Fibroblast of skin of abdomen (primary cell): Measurements from ENCODE around the gene IDH2.
"Not testable (repeated sequence)": the region's sequence is repeated elsewhere in the genome, so short reads cannot be mapped to it uniquely, and the experiment has no call there.

Source experiments
- DNase-seq: peaks from one replicate; pipeline ENCODE4 v3.0.0-alpha.2; 2013

IDH2 gene

DNA sequence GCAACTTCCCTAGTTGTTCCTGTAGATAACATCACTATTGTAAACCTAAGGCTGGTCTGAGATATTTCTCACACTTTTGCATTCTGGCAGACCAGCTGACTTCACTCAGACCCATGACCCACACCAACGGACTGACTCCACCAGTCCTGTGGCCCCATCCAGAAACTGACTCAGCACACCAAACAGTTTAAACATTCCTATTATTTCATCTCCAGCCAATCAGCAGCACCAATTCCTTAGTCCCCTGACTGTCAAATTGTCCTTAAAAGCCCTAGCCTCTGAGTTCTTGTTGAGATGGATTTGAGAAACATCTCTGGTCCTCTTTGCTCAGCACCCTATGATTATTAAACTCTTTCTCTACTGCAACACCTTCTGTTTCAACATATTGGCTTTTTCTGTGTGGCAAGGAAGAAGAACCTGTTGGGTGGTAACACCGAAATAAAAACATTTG, 12.2 kb upstream of the IDH2 start:
- no peak for DNase-seq

DNA sequence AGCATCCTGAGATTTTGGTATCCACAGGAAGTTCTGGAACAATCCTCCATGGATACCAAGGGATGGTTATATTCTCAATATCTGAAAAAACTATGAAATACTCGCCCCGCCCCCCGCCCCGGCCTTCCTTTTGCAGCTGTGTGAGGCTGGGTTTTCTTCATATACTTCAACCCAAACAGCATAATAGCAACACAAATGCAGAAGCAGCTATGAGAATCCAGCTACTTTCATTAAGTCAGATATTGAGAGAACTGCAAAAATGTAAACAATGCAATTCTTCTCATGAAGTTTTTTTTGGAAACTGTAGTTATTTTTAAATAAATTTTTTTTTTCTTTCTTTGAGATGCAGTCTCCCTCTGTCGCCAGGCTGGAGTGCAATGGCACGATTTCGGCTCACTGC, 10.9 kb upstream of the IDH2 start:
- no peak for DNase-seq

DNA sequence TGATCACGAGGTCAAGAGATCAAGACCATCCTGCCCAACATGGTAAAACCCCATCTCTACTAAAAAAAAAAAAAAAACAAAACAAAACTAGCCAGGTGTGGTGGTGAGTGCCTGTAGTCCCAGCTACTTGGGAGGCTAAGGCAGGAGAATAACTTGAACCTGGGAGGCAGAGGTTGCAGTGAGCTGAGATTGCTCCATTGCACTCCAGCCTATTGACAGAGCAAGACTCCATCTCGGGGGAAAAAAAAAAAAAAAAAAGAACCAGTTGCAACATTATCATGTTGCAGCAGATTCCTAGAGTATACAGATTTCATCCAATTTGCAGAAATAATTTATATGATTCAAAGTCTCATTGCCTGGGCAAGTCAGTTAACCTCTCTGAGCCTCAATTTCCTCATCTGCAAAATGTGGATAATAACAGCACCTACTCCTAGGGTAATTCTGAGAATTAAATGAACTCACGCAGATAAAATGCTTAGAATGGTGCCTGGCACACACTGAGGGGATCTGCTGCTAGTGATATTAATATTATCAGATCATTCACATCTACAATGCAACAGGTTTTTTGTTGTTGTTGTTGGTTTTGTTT, 7.0 kb upstream of the IDH2 start:
- DNase-seq: not testable (repeated sequence)

DNA sequence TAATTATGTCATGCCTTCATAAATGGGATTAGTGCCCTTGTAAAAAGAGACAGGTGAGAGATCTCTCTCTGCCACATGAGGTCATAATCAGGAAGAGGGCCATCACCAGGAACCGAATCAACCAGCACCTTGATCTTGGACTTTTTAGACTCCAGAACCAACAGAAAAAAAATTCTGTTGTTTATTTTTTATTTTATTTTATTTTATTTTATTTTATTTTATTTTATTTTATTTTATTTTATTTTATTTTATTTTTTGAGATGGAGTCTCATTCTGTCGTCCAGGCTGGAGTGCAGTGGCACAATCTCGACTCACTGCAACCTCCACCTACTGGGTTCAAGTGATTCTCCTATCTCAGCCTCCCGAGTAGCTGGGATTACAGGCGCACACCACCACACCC, 5.8 kb upstream of the IDH2 start:
- DNase-seq: not testable (repeated sequence)

DNA sequence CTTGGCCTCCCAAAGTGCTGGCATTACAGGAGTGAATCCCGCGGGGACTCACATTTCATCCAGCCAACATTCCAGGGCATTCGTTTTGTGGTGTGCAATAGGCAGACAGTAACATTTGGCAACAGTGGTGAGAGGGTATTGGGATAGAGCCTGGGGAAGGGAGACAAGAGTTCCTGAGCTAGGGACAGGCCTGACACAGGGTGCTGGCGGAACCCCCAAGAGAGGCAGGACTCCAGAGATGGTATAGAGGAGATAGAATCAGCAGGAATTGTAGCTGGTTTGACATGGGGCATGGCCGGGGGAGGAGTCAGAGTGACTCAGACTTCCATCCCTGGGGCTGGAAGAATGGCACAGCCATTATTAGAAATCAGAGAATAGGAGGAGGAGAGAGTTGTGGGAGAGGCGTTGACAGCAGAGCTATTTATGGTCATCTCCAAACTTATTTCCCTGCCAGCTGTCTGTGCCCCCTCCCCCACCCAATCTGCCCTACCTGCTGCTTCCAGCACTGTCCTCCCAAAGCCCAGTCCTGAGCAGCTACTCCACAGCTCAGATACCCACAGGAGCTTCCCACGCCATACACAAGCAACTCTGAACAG, 4.4 kb upstream of the IDH2 start:
- DNase-seq: peak; percentile 50

DNA sequence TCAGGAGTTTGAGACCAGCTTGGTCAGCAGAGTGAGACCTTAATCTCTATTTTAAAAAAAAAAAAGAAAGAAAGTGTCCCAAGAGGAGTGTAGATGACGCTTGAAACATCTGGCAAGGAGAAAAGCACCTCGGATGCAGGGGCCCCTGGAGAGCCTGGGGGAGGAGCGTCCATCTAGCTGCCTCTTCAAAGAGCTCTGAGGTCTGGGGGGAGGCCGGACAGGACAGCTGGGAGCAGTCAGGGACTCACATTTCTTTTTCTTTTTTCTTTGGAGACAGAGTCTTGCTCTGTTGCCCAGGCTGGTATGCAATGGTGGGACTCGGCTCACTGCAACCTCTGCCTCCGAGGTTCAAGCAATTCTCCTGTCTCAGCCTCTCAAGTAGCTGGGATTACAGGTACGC, 3.3 kb upstream of the IDH2 start:
- no peak for DNase-seq

DNA sequence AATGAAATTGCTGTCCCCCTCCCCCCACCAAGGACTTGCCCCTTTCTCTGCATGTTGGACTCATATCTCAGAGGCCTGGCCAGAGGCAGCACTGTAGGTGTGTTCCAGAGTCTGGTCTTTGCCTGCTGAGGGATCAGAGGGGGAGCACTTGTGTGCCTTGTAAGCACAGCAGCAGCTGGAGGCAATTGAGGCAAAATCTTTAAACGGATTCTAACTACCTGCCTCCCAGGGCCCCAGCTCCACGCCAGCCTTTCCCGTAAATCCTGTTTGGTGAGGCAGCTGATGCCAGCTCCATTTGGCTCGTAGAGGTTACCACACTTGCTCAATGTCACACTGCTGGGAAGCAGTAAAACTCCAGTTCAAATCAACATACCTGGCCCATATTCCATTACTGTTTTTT, 2.3 kb upstream of the IDH2 start:
- no peak for DNase-seq

DNA sequence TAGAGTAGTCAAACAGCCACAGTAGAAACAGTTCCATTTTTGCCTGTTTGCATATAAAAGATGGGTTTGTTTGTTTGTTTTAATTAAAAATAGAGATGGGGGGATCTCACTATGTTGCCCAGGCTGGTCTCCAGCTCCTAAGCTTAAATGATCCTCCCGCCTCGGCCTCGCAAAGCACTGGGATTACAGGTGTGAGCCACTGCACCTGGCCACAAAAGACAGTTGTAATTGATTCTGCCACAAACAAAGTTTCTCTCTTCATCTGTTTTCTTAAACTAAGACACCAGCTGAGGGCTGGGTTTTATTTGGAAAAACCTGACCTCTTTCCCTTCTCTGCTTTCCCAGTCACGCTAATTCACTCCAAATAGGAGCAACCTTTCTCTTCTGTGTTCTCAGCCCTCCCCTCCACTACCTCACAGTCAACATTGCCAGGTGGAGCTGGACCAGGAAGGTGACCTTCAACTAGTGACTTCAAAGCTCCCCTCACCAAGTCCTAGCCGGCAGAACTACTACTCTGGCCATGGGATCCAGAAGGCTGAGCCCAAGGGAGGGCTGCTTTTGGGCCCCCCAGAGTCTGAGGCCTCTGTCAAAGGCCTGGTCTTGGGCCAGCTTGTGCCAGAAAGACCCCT, 1.5 kb upstream of the IDH2 start:
- DNase-seq: no peak

DNA sequence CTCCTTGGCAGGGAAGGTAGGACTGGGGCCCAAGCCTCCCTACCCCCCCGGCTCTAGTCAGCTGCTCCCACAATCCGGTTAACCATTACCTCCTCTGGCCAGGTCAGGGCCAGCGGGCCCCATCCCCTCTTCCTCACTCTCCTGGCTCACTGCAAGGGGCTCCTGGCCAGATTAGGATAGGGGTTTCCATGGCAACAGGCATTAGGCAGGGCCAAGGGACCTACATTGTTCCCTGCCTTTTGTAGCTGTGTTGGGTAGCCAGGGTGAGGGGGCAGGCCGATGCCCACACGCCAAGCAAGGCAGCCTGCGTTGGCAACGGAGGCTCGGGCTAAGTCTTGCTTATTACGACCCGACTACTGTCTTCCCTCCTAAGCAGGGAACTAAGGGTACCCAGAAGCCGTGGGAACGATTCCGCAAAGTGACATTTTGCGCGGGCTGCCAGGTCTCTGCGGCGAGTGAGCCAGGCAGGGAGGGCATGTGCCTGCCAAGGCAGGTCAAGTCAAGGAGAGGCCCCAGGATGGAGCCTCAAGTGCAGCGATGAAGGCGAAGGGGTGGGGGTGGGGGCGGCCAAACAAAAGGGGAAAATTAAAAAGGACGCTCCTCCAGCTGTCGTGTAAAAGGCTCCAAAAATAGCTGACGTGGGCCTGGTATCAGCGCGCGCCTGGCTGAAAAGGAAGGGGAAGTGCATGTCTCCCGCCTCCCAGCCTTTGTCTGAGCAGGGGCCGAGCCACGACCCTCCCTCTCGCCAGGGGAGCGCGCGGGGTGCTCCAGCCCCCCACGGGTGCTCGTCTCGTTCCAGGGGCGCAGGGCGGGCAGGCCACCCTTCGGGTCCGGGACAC, 919 bp downstream of the IDH2 start:
- peak; percentile 26 for DNase-seq

DNA sequence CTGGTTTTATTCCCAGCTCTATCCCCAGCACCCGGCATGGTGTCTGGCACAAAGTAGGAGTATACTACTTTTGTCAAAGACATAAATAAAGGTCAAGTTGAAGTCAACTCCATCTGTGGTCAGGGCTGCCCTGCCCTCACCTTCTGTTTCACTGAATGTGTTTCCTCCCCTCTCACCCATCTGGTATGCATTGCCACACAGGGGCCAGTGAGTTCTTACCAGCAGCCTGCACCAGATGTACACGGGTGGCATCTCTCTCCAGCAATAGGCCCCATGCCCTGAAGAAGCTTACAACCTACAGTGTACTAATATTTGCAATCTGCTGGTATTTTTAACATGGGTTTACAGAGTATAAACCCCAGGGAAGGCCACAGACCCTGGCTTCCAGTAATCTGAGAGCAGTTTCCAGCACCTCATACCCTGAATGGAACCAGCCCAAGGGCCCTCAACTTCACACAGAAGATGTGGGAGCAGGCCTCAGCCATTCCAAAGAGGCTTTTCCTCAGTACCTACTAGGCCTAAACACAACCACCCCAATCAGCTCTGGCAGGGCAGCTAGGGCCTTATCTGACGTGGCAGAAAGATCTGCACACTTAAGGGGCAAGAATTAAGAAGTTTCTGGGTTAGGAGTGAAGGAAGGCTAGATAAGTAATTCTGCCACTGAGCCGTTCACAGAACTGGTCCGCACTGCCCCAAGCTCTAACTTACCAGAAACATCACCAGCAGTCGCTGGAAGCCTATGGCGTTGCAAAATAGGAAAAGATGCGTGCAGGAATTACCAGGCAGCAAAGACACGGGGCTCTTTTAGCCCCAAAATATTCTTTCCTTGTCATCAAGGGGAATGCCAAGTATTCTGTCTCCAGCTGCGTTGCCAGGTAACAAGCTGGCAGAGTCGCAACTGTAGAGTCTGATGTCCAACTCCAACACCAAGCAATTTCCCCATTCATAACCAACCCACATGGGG, 2.1 kb downstream of the IDH2 start:
- DNase-seq: peak; percentile 48

DNA sequence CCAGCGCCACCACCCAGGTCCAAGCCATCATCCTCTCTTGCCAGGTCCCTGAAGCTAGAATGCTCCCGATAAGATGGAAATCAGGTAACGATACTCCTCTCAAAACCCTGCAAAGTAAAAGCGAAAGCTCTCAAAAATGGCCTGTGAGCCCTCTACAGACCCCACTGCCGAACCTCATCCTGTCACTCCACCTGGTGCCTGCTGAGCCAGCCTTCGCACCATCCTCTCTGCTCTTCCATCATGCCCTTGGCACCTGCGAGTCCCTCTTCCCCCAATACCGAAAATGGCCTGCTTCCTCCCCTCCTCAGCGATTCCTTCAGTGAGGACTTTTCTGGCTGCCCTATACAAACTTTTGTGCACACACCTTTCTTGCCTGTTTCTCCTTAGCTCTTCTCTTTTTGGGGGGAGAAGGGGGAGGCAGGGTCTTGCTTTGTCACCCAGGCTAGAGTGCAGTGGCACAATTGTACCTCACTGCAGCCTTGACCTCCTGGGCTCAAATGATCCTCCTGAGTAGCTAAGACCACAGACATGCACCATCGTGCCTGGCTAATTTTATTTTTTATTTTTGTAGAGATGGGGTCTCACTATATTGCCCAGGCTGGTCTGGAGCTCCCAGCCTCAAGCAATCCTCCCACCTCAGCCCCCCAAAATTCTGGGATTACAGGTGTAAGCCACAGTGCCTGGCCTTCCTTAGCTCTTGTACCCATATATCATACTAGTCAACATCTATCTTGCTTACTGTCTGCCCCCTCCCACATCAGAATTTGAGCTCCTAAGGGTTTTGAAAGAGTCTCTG, 3.0 kb downstream of the IDH2 start:
- DNase-seq: no peak

DNA sequence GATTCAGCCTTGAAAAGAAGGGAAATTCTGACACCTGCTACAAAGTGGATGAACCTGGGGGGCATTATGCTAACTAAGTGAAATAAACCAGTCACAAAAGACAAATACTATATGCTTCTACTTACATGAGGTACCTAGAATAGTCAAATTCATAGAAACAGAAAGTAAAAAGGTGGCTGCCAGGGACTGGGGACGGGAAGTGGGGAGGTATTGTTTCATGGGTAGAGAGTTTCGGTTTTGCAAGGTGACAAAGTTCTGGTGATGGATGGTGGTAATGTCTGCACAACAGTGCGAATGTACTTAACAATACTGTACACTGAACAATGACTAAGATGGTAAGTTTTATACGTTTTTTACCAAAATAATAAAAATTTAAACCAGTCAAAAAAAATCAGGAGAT, 4.8 kb downstream of the IDH2 start:
- no peak for DNase-seq

DNA sequence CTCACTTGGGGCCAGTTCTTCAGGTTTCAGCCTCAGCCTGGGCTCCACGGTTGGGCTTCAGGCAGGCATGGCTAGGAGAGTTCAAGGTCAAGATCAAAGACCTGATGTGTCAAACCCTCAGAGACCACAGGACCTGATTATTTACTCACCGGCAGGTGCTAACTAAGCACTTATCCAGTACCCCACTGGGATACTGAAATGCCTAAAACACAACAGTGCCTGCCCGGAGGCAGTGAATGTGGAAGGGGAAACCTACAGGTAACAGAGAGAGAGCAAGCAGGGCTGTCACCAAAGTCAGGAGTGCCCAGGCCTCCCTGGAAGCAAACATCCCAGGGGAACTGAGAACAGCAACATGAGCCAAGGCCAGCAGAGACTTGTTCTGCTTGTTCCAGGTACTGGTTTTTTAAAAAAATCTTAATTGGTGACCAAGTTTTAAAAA, 6.7 kb downstream of the IDH2 start:
- DNase-seq: no peak

DNA sequence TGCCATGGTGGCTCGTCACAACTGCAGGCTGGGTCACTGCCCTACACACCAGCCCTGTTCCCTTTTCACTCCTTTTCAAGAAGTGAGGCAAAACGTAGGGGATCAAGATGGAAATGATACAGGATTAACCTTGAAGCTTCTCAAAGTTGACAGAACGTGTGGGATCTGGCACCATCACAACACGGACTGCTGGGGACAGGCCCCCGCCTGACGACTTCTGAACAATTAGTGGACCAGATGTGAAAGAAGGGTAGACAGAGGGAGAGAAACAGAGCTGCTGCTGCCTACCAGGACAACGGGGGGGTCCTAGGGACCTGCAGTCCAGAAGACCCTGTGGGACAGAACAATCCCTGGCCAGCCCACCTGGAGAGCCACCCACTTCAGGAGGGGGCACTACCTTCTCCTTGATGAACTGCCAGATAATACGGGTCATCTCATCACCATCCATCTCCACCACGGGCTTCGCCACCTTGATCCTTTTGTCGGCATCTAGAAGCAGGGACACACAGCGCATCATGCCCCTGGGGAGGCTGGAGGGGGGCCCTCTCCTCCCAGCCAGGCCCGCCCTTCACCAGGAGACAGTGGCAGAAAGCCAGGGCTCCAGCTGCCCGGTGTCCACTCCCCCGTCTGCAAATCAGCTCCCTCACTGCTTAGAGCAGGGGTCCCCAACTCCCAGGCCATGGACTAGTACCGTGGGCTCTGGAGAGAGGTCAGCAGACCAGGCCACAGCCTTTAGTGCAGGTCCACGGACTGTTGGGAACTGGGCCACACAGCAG, 10.9 kb downstream of the IDH2 start:
- no peak for DNase-seq

DNA sequence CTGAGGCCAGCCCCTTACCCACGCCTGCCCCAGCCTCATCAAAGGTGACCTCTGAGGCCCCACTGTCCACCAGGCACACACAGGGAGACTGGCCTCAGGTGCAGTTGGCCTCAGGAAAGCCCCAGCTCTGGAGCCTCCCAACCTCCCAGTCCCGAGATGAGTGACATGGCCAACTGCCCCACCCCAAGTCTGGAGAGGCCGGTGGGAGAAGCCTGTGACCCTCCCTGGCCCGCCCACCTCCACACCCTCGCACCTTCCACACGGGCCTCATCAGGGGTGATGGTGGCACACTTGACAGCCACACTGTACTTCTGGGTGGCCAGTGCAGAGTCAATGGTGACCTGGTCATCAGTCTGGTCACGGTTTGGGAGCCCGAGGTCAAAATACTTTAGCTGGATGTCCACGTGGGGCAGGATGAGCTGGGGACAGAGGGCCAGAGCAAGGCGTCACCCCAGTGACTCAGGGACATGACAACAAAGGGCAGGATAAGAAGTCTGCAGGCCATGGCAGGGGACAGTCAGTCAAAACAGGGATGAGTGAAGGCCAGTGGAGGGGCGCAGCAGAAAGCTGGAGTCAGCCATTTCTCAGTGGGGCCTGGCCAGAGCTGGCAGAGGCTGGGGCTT, 11.9 kb downstream of the IDH2 start:
- DNase-seq: no peak

DNA sequence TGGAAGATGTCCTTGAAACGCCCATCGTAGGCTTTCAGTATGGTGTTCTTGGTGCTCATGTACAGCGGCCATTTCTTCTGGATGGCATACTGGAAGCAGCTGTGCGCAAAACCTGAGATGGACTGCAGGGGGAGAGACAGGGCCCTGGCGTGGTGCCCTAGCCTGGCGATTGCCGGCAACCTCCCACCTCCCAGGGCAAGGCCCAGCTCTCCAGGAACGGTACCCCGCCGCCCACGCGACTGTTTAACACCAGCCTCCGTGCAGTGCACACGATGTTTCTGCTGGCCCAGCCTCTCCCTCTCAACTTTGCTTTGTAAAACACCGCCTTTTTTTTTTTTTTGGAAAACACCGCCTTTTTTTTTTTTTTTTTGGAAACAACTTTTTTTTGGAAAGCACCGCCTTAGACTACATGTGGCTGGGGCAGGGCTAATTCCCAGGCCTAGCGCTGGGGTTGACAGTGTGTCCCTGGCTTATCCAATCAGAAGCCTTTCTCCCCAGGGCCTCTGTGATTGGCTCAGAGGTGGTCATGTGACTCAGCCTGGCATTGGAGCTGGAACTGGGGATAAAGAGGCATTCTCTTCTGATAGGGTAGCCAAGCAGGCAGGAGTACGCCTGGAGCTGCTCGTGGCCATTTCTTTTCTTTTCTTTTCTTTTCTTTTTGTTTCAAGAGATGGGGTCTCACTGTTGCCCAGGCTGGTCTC, 14.7 kb downstream of the IDH2 start:
- no peak for DNase-seq

DNA sequence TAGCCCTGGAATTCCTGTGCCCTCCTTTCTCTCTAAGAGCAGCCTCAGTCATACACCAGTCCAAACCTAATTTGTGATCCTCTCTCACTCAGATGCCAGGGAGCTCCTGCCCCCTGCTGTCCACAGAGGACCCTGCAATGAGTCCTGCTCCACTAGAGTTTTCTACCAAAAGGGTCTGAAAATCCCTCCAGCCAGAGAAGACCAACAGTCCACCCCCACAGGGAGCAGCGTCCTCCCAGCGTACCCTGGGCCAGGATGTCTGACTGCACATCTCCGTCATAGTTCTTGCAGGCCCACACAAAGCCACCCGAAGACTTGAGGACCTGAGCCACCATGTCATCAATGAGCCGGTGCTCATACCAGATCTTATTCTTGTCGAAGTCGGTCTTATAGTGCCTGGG, 15.4 kb downstream of the IDH2 start:
- DNase-seq: no peak

DNA sequence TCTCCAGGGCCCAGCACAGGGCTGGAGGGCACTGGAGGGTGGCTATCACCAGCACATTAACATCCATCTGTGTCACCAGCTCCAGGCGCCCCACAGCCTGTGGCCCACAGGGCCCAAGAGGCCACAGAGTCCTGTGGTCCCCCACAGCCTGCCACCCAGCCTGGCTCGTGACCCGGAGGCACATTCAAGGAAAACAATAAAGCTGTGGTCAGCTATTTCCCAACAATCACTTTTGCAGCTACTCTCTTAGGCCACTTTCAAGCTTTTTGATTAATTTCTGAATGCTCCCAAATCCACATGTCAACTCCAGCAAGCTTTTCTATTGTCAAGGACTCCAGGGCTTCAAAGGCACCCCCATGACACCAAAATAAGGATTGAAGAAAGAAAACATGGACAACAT, 16.7 kb downstream of the IDH2 start:
- DNase-seq: no peak

DNA sequence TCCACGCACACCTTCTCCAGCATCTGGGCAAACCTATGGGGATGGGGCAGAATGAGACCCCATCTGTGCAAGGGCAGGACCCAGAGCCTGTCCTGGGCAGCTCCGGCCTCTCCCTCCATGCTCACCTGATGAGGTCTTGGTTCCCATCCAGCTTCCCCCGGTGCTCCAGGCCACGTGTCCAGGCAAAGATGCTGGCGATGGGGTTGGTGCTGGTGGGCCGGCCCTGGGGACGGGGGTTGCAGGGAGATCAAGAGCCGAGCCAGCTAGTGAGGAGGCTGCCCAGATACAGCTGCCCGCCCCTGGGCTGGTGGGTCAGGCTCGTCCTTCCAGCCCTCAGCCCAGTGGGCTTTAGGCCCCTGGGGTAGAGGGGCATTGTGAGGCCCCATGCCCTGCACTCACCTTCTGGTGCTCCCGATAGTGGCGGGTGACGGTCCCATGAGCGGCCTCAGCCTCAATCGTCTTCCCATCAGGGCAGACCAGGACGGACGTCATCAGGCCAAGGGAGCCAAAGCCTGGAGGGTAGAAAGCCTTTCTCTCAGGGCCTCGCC, 17.3 kb downstream of the IDH2 start:
- no peak for DNase-seq
